ENCODE data around the gene TYK2. TPM values are rescaled to one million over a fixed set of nuclear protein-coding genes. Genes with fewer than 3 reads are reported as not detected.

The TYK2 gene
- 94.4 to 132 TPM (median 104 TPM) in 3 replicates for total RNA-seq
- long read RNA-seq, full-length matches to known transcripts: 82 of 140 reads
- long read RNA-seq, partial matches to known transcripts: 16 of 140 reads
- long read RNA-seq, other reads (novel, unspliced or antisense): 42 of 140 reads

- peak; percentile 25 for TF ChIP-seq CTCF (IDR thresholded peaks at IDR 0.05)
These were observed at the start of gene TYK2 for GRCh38 chr19:10380313-10381102. TSS of gene TYK2 (minus strand) at chr19:10380572. CDS start at chr19:10378406, 2,166 bp downstream.

GRCh38 chr19:10428996-10429381, 48.6 kb upstream of the TYK2 start:
- Mint-ChIP-seq H3K36me3 (ENCODE audit: low read depth) (no peaks in the 10 kb centered on the region), H3K9me3 (ENCODE audit: low read depth) (no peaks in the 10 kb centered on the region), H3K4me3 (ENCODE audit: unreplicated experiment) (no peak overlapping the region), H3K27ac (ENCODE audit: unreplicated experiment) (no peak overlapping the region), H3K4me1 (ENCODE audit: low read depth) (peaks cover 15% of the 10 kb centered on the region), H3K27me3 (ENCODE audit: low read depth) (peaks cover 9% of the 10 kb centered on the region)
- TF ChIP-seq CTCF (IDR thresholded peaks at IDR 0.05): no peak
- no peak for DNase-seq (ENCODE audit: low spot score)

More at GRCh38 chr19:10380313-10381102, at the start of gene TYK2:
- H3K36me3 Mint-ChIP-seq (ENCODE audit: low read depth): peaks cover 6% of the 10 kb centered on the region
- peak within 1 kb of the TSS; percentile 92 for H3K4me3 Mint-ChIP-seq (ENCODE audit: unreplicated experiment)
- no peaks in the 10 kb centered on the region for H3K9me3 Mint-ChIP-seq (ENCODE audit: low read depth)
- H3K27me3 Mint-ChIP-seq (ENCODE audit: low read depth): no peaks in the 10 kb centered on the region
- no peak for DNase-seq (ENCODE audit: low spot score)
- H3K27ac Mint-ChIP-seq (ENCODE audit: unreplicated experiment): peak within 1 kb of the TSS; percentile 92
- peaks cover 17% of the 10 kb centered on the region for H3K4me1 Mint-ChIP-seq (ENCODE audit: low read depth)

GRCh38 chr19:10427169-10427568, 46.8 kb upstream of the TYK2 start:
- peaks cover 15% of the 10 kb centered on the region for H3K4me1 Mint-ChIP-seq (ENCODE audit: low read depth)
- no peak for TF ChIP-seq CTCF (IDR thresholded peaks at IDR 0.05)
- H3K36me3 Mint-ChIP-seq (ENCODE audit: low read depth): no peaks in the 10 kb centered on the region
- no peak overlapping the region for H3K4me3 Mint-ChIP-seq (ENCODE audit: unreplicated experiment)
- no peak overlapping the region for H3K27ac Mint-ChIP-seq (ENCODE audit: unreplicated experiment)
- no peaks in the 10 kb centered on the region for H3K9me3 Mint-ChIP-seq (ENCODE audit: low read depth)
- H3K27me3 Mint-ChIP-seq (ENCODE audit: low read depth): peaks cover 11% of the 10 kb centered on the region
- no peak for DNase-seq (ENCODE audit: low spot score)

- DNase-seq (ENCODE audit: low spot score): no peak
- H3K4me3 Mint-ChIP-seq (ENCODE audit: unreplicated experiment): peak overlapping the region; percentile 61
- peaks cover 21% of the 10 kb centered on the region for H3K4me1 Mint-ChIP-seq (ENCODE audit: low read depth)
These were observed 43.8 kb upstream of the TYK2 start for GRCh38 chr19:10424011-10424637.

More at GRCh38 chr19:10424011-10424637, 43.8 kb upstream of the TYK2 start:
- Mint-ChIP-seq H3K27me3 (ENCODE audit: low read depth) (peaks cover 29% of the 10 kb centered on the region), H3K27ac (ENCODE audit: unreplicated experiment) (no peak overlapping the region), H3K36me3 (ENCODE audit: low read depth) (no peaks in the 10 kb centered on the region), H3K9me3 (ENCODE audit: low read depth) (no peaks in the 10 kb centered on the region)
- TF ChIP-seq CTCF (IDR thresholded peaks at IDR 0.05): peak; percentile 97
